Astrocyte of the cerebellum (primary cell): Measurements from ENCODE around the gene ANKRD31.
"Not testable (repeated sequence)": the region's sequence is repeated elsewhere in the genome, so short reads cannot be mapped to it uniquely, and the experiment has no call there.

Experiments
- DNase-seq: peaks from one replicate; pipeline ENCODE4 v3.0.0-alpha.2; 2011; ENCODE audit warnings: low read depth
- H3K4me3 ChIP-seq: 2 replicates; pipeline ENCODE4 v1.5.1; 2011; ENCODE audit warnings: mild to moderate bottlenecking, low read depth, low read length, moderate library complexity
- CTCF ChIP-seq: IDR thresholded peaks from 2 replicates; pipeline ENCODE4 v1.5.1; 2012; ENCODE audit warnings: low read length, low read depth, moderate library complexity, mild to moderate bottlenecking; ENCODE audit errors: missing control alignments
- in situ Hi-C: cut with HindIII; loops from 2 replicates; pipeline ENCODE4 v1.10.0; 2017; ENCODE audit warnings: low sequenced_read_pairs

Gene ANKRD31

DNA sequence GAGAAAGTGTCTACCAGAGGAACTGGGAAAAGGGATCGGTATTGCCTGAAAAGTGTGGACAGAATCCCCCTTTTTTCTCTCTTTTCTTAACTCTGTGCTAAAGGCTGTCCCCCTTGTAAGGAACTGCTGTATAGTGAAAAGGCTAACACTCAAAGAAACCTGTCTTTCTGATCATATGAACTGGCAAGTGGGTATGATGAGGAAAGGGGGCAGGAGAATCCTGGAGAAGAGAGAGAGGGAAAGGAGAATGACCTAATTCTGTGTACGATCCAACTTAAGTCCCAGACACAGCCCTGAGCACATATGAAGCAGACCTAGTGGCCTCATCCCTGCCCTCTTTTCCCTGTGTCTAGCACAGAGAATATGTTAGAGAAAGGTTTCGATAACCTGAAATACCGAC is 967 bp downstream of the ANKRD31 start:
- H3K4me3 ChIP-seq, result no peak overlapping the region
- in situ Hi-C loops, result no loop called here
- no peak for DNase-seq
- TF ChIP-seq CTCF, result no peak

- no peak for TF ChIP-seq CTCF
- in situ Hi-C loops, result no loop called here
- no peak overlapping the region for H3K4me3 ChIP-seq
- DNase-seq, result no peak
Observed at GRCh38 chr5:75234251-75234650, 2.4 kb downstream of the ANKRD31 start.

- in situ Hi-C loops, result no loop called here
- no peak for DNase-seq
- H3K4me3 ChIP-seq, result no peak overlapping the region
- TF ChIP-seq CTCF, result no peak
Observed at GRCh38 chr5:75226916-75227315, 9.8 kb downstream of the ANKRD31 start.

GRCh38 chr5:75225506-75225905 is 11.2 kb downstream of the ANKRD31 start:
- in situ Hi-C loops, result no loop called here
- no peak for DNase-seq
- H3K4me3 ChIP-seq, result no peak overlapping the region
- no peak for TF ChIP-seq CTCF

GRCh38 chr5:75220787-75221186 is 15.9 kb downstream of the ANKRD31 start:
- in situ Hi-C loops, H3K4me3 ChIP-seq, DNase-seq: not testable (repeated sequence)

- in situ Hi-C loops, result no loop called here
- no peak for DNase-seq
- no peak overlapping the region for H3K4me3 ChIP-seq
- TF ChIP-seq CTCF, result no peak
Observed at GRCh38 chr5:75214928-75215327, 21.8 kb downstream of the ANKRD31 start.

DNA sequence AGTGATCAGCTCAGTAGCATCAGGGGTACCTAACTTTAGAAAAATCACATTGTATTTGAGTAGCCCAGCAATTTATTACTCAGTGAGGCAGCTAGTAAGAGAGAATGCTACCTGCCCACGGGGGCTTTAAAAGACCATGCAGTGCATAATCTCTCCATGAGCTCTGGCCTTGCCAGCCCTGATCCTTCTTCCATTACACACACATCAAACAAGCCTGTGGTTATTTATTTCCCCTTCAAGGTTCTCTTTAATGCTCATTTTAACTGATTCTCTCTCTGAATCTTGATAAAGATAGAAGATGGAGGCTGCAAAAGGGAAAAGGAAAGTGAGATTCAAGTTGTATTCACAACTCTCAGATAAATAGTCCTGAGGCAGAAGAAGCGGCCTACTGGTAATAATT is 22.3 kb downstream of the ANKRD31 start:
- no peak overlapping the region for H3K4me3 ChIP-seq
- DNase-seq, result no peak
- TF ChIP-seq CTCF, result no peak
- in situ Hi-C loops, result no loop called here
